Tibial artery (tissue), 4 donors: ENCODE data around the gene SHROOM3.

Experiments used
- DNase-seq, 2 donors: peaks; one replicate each; pipeline ENCODE4 v3.0.0-alpha.2; 2019
- H3K27ac ChIP-seq, 2 donors: fragments of 200-600 bp; sonication (generic) in 1 of 2; 1 replicate in 1 of 2; 2 replicates in 1 of 2; pipeline ENCODE4 v1.5.1; 2018 to 2019; ENCODE audit warnings: mild to moderate bottlenecking in 1 of 2
- H3K27me3 ChIP-seq, 2 donors: fragments of 200-600 bp; sonication (generic) in 1 of 2; one replicate each; pipeline versions ENCODE4 v1.5.1 to v1.6.0; 2016 to 2019
- H3K36me3 ChIP-seq, 3 donors: fragments of 200-600 bp; sonication (generic) in 2 of 3; one replicate each; pipeline ENCODE4 v1.5.1; 2016 to 2019; ENCODE audit warnings: mild to moderate bottlenecking in 2 of 3
- H3K4me1 ChIP-seq, 4 donors: fragments of 200-600 bp; sonication (generic) in 2 of 4; 1 replicate in 3 of 4; 2 replicates in 1 of 4; pipeline ENCODE4 v1.5.1; 2016 to 2019
- H3K4me3 ChIP-seq, 2 donors: fragments of 200-600 bp; sonication (generic) in 1 of 2; 1 replicate in 1 of 2; 2 replicates in 1 of 2; pipeline ENCODE4 v1.5.1; 2018 to 2019; ENCODE audit warnings: mild to moderate bottlenecking in 2 of 2
- H3K9me3 ChIP-seq, 3 donors: fragments of 200-600 bp; sonication (generic) in 1 of 3; one replicate each; pipeline ENCODE4 v1.5.1; 2016 to 2019
- CTCF ChIP-seq, 2 experiments: fragments of 200-600 bp in 1 of 2; fragments of 450-650 bp in 1 of 2; IDR thresholded peaks; one replicate each; pipeline ENCODE4 v1.5.1; 2017 to 2019; ENCODE audit warnings: antibody characterized with exemption in 2 of 2, mild to moderate bottlenecking in 1 of 2, moderate library complexity in 1 of 2
- intact Hi-C: fragments of 100-400 bp; cut with DNase I; formaldehyde crosslinking; loops from one replicate; pipeline ENCODE4 v1.15.0; 2023; ENCODE audit warnings: low total_unique reads

Gene SHROOM3

GRCh38 chr4:76670631-76671030 lies 235.6 kb downstream of the SHROOM3 start:
- intact Hi-C loops = no loop called here

GRCh38 chr4:76673362-76673761 lies 238.3 kb downstream of the SHROOM3 start:
- Histone ChIP-seq H3K27me3 (no peaks in the 10 kb centered on the region), H3K36me3 (no peaks in the 10 kb centered on the region), H3K9me3 (no peaks in the 10 kb centered on the region), H3K4me1 (peaks cover 0 to 33% (median 16%) of the 10 kb centered on the region in 4 donors), H3K4me3 (no peak overlapping the region), H3K27ac (no peak overlapping the region)
- no peak for DNase-seq
- no peak for TF ChIP-seq CTCF (IDR thresholded peaks at IDR 0.05)
- intact Hi-C loops = no loop called here

More at GRCh38 chr4:76670631-76671030, 235.6 kb downstream of the SHROOM3 start:
- H3K36me3 ChIP-seq = peaks cover 0 to 5% (median 0%) of the 10 kb centered on the region in 3 donors
- no peak overlapping the region for H3K27ac ChIP-seq
- no peaks in the 10 kb centered on the region for H3K9me3 ChIP-seq
- no peak for TF ChIP-seq CTCF (IDR thresholded peaks at IDR 0.05)
- no peak overlapping the region for H3K4me3 ChIP-seq
- no peak for DNase-seq
- no peaks in the 10 kb centered on the region for H3K27me3 ChIP-seq
- peaks cover 0 to 32% (median 5%) of the 10 kb centered on the region in 4 donors for H3K4me1 ChIP-seq

GRCh38 chr4:76674983-76675382 lies 240.0 kb downstream of the SHROOM3 start:
- H3K9me3 ChIP-seq = no peaks in the 10 kb centered on the region
- H3K4me1 ChIP-seq = peaks cover 0 to 35% (median 16%) of the 10 kb centered on the region in 4 donors
- intact Hi-C loops = no loop called here
- no peak for DNase-seq
- H3K27ac ChIP-seq = no peak overlapping the region
- H3K27me3 ChIP-seq = no peaks in the 10 kb centered on the region
- no peaks in the 10 kb centered on the region for H3K36me3 ChIP-seq
- no peak overlapping the region for H3K4me3 ChIP-seq
- TF ChIP-seq CTCF (IDR thresholded peaks at IDR 0.05) = no peak

GRCh38 chr4:76677571-76678326 lies 242.7 kb downstream of the SHROOM3 start:
- intact Hi-C loops = loop anchor here (2.0 kb wide), 1 partner anchor 19 kb away; no protein-coding TSS in a partner anchor

GRCh38 chr4:76679691-76680090 lies 244.7 kb downstream of the SHROOM3 start:
- Histone ChIP-seq H3K4me3 (no peak overlapping the region), H3K9me3 (no peaks in the 10 kb centered on the region), H3K27me3 (no peaks in the 10 kb centered on the region), H3K4me1 (peaks cover 0 to 47% (median 23%) of the 10 kb centered on the region in 4 donors), H3K27ac (peak overlapping the region in 1 of 2 donors; percentile 72), H3K36me3 (no peaks in the 10 kb centered on the region)
- intact Hi-C loops = loop anchor here (2.0 to 10.0 kb wide), 2 partner anchors 21 to 45 kb away; no protein-coding TSS in a partner anchor
- no peak for TF ChIP-seq CTCF (IDR thresholded peaks at IDR 0.05)
- no peak for DNase-seq

More at GRCh38 chr4:76677571-76678326, 242.7 kb downstream of the SHROOM3 start:
- no peaks in the 10 kb centered on the region for H3K27me3 ChIP-seq
- no peak for TF ChIP-seq CTCF (IDR thresholded peaks at IDR 0.05)
- H3K4me3 ChIP-seq = no peak overlapping the region
- peaks cover 0 to 54% (median 25%) of the 10 kb centered on the region in 4 donors for H3K4me1 ChIP-seq
- no peaks in the 10 kb centered on the region for H3K9me3 ChIP-seq
- peak overlapping the region; percentile 72 for H3K27ac ChIP-seq
- no peak for DNase-seq
- no peaks in the 10 kb centered on the region for H3K36me3 ChIP-seq
